H1 (cell line): ENCODE results near the gene ELP4. TPM values are rescaled to one million over a fixed set of nuclear protein-coding genes. Genes with fewer than 3 reads are reported as not detected.
A peak's percentile ranks its signal among the peaks of the same experiment; 100 is the strongest.

Source experiments
- CTCF ChIA-PET: fragments of 300-600 bp; sonication (Branson Sonifier 250); formaldehyde crosslinking; loops from one replicate; lab custom pipeline; 2021; ENCODE audit not compliant: partially characterized antibody; lab: Charles Lee
- POLR2A ChIA-PET: fragments of 300-600 bp; sonication (Branson Sonifier 250); formaldehyde crosslinking; loops from one replicate; lab custom pipeline; 2021; ENCODE audit warnings: inconsistent platforms; ENCODE audit not compliant: partially characterized antibody; lab: Charles Lee
- DNase-seq, 2 experiments: peaks; one replicate each; pipeline versions ENCODE4 v3.0.0 to v3.0.0-alpha.2; 2010 to 2022; ENCODE audit warnings: low spot score in 2 of 2, low read depth in 1 of 2, mixed read lengths in 1 of 2
- FAIRE-seq: peaks from 2 replicates; lab custom pipeline; 2011; peaks lifted over from hg19 to GRCh38; lab: Jason Lieb, UNC
- H2AFZ ChIP-seq: 2 replicates; pipeline ENCODE4 v1.8.1; 2012; ENCODE audit warnings: low read length, inconsistent platforms
- H2AK5ac ChIP-seq: 2 replicates; pipeline ENCODE4 v1.6.1; 2013; ENCODE audit warnings: low read depth, low read length
- H2BK120ac ChIP-seq: replicated peaks from 2 replicates; pipeline ENCODE3; 2013; ENCODE audit warnings: low read depth, low read length, inconsistent platforms
- H2BK12ac ChIP-seq: 2 replicates; pipeline ENCODE4 v1.6.1; 2013; ENCODE audit warnings: low read depth, low read length
- H2BK15ac ChIP-seq: 2 replicates; pipeline ENCODE4 v1.6.1; 2013; ENCODE audit warnings: low read length
- H2BK20ac ChIP-seq: 2 replicates; pipeline ENCODE4 v1.6.1; 2013; ENCODE audit warnings: low read length
- H2BK5ac ChIP-seq: 2 replicates; pipeline ENCODE4 v1.6.1; 2013; ENCODE audit warnings: low read depth, low read length
- H3K14ac ChIP-seq: 2 replicates; pipeline ENCODE4 v1.6.1; 2013; ENCODE audit warnings: inconsistent platforms; ENCODE audit not compliant: insufficient read length
- H3K18ac ChIP-seq: 2 replicates; pipeline ENCODE4 v1.6.1; 2013; ENCODE audit warnings: low read length; ENCODE audit errors: extremely low read depth
- H3K23ac ChIP-seq: 2 replicates; pipeline ENCODE4 v1.6.1; 2013; ENCODE audit warnings: inconsistent platforms; ENCODE audit not compliant: insufficient read length
- H3K23me2 ChIP-seq: 2 replicates; pipeline ENCODE4 v1.6.1; 2013; ENCODE audit warnings: low read depth, low read length
- H3K27ac ChIP-seq: 2 replicates; pipeline ENCODE4 v1.6.1; 2011; ENCODE audit warnings: low read depth, low read length, inconsistent platforms
- H3K27me3 ChIP-seq, 4 experiments: replicated peaks in 1 of 4; 1 replicate in 1 of 4; 2 replicates in 3 of 4; pipeline versions ENCODE4 v1.6.1 to v1.8.1; 2011 to 2013; ENCODE audit warnings: low read length in 3 of 4, mild to moderate bottlenecking in 3 of 4, inconsistent platforms in 2 of 4, mixed read lengths in 2 of 4, moderate library complexity in 1 of 4; ENCODE audit not compliant: control insufficient read depth in 3 of 4, insufficient read depth in 3 of 4; ENCODE audit errors: extremely low read depth in 1 of 4
- H3K36me3 ChIP-seq, 4 experiments: 2 replicates each; pipeline versions ENCODE4 v1.6.1 to v1.8.1; 2011 to 2013; ENCODE audit warnings: mild to moderate bottlenecking in 4 of 4, low read length in 3 of 4, moderate library complexity in 2 of 4, control low read depth in 1 of 4, inconsistent platforms in 1 of 4; ENCODE audit not compliant: insufficient read depth in 4 of 4, control insufficient read depth in 2 of 4
- H3K4ac ChIP-seq: replicated peaks from 2 replicates; pipeline ENCODE3; 2013; ENCODE audit warnings: low read length, low read depth, mixed read lengths, inconsistent platforms; ENCODE audit not compliant: insufficient read length
- H3K4me1 ChIP-seq, 4 experiments: replicated peaks in 1 of 4; 1 replicate in 1 of 4; 2 replicates in 3 of 4; pipeline versions ENCODE4 v1.6.1 to v1.8.1; 2011 to 2013; ENCODE audit warnings: low read length in 3 of 4, inconsistent platforms in 2 of 4, mixed read lengths in 1 of 4; ENCODE audit not compliant: insufficient read depth in 4 of 4, control insufficient read depth in 3 of 4
- H3K4me2 ChIP-seq, 2 experiments: 2 replicates each; pipeline versions ENCODE4 v1.6.1 to v1.8.1; 2011 to 2013; ENCODE audit warnings: low read depth in 2 of 2, low read length in 2 of 2, control low read depth in 1 of 2, inconsistent platforms in 1 of 2, mild to moderate bottlenecking in 1 of 2; ENCODE audit not compliant: insufficient read depth in 1 of 2
- H3K4me3 ChIP-seq, 4 experiments: fragments of 200-600, 300-600 bp in 1 of 4; sonication (generic), shearing (Covaris generic), sonication (Bioruptor Twin) in 1 of 4; 2 replicates each; pipeline versions ENCODE4 v1.5.1 to v1.8.1; 2011 to 2016; ENCODE audit warnings: low read length in 4 of 4, low read depth in 3 of 4, control low read depth in 2 of 4, inconsistent platforms in 2 of 4, mild to moderate bottlenecking in 2 of 4, mixed read lengths in 1 of 4, moderate library complexity in 1 of 4; ENCODE audit not compliant: insufficient read depth in 2 of 4; ENCODE audit errors: extremely low read depth in 1 of 4
- H3K56ac ChIP-seq: replicated peaks from 2 replicates; pipeline ENCODE3; 2013; ENCODE audit warnings: low read depth, mild to moderate bottlenecking, mixed read lengths, low read length, inconsistent platforms; ENCODE audit not compliant: insufficient read length
- H3K79me1 ChIP-seq: 2 replicates; pipeline ENCODE4 v1.6.1; 2013; ENCODE audit warnings: low read depth, low read length, control low read depth
- H3K79me2 ChIP-seq, 2 experiments: 2 replicates each; pipeline versions ENCODE4 v1.6.1 to v1.8.1; 2012 to 2013; ENCODE audit warnings: low read length in 2 of 2, mild to moderate bottlenecking in 2 of 2, inconsistent platforms in 1 of 2; ENCODE audit not compliant: insufficient read depth in 2 of 2, control insufficient read depth in 1 of 2
- H3K9ac ChIP-seq, 4 experiments: replicated peaks in 1 of 4; 1 replicate in 1 of 4; 2 replicates in 3 of 4; pipeline versions ENCODE4 v1.6.1 to v1.8.1; 2011 to 2013; ENCODE audit warnings: low read depth in 3 of 4, low read length in 3 of 4, control low read depth in 2 of 4, mild to moderate bottlenecking in 2 of 4, moderate library complexity in 2 of 4, inconsistent platforms in 1 of 4; ENCODE audit errors: extremely low read depth in 1 of 4
- H3K9me3 ChIP-seq, 2 experiments: 2 replicates each; pipeline versions ENCODE4 v1.6.1 to v1.8.1; 2012 to 2013; ENCODE audit warnings: mild to moderate bottlenecking in 2 of 2, moderate library complexity in 2 of 2, control low read depth in 1 of 2, inconsistent platforms in 1 of 2, low read depth in 1 of 2, low read length in 1 of 2, mixed read lengths in 1 of 2; ENCODE audit not compliant: insufficient read depth in 2 of 2
- H4K20me1 ChIP-seq, 2 experiments: replicated peaks in 1 of 2; 2 replicates each; pipeline versions ENCODE3 to v1.8.1; 2011 to 2013; ENCODE audit warnings: inconsistent platforms in 2 of 2, low read length in 2 of 2, mild to moderate bottlenecking in 1 of 2; ENCODE audit not compliant: insufficient read depth in 2 of 2, control insufficient read depth in 1 of 2
- H4K5ac ChIP-seq: 2 replicates; pipeline ENCODE4 v1.6.1; 2013; ENCODE audit warnings: low read length, low read depth, mixed read lengths, inconsistent platforms; ENCODE audit not compliant: insufficient read length
- H4K8ac ChIP-seq: 2 replicates; pipeline ENCODE4 v1.8.0; 2013; ENCODE audit warnings: mild to moderate bottlenecking, moderate library complexity, low read length, inconsistent platforms; ENCODE audit not compliant: insufficient read depth; ENCODE audit errors: extremely low read depth
- H4K91ac ChIP-seq: replicated peaks from 2 replicates; pipeline ENCODE3; 2013; ENCODE audit warnings: low read length, mixed read lengths, inconsistent platforms; ENCODE audit not compliant: insufficient read length
- CHD2 ChIP-seq: IDR thresholded peaks from 2 replicates; pipeline ENCODE4 v1.6.1; 2012; ENCODE audit warnings: low read length, improper control_type of control experiment
- EGR1 ChIP-seq: IDR thresholded peaks from 2 replicates; pipeline ENCODE4 v1.6.1; 2011; ENCODE audit warnings: low read depth, low read length, borderline replicate concordance
- HDAC6 ChIP-seq: IDR thresholded peaks from one replicate; pipeline ENCODE4 v1.7.1; 2012; ENCODE audit warnings: low read depth, mild to moderate bottlenecking, inconsistent platforms, low read length, moderate library complexity
- KDM1A ChIP-seq: fragments of 200-600, 300-600 bp; sonication (generic); IDR thresholded peaks from 2 replicates; pipeline ENCODE4 v1.7.1; 2016; ENCODE audit warnings: mild to moderate bottlenecking, low read length, borderline replicate concordance
- MAX ChIP-seq: IDR thresholded peaks from 2 replicates; pipeline ENCODE4 v1.6.1; 2012; ENCODE audit warnings: inconsistent platforms
- POLR2A ChIP-seq, 2 experiments: IDR thresholded peaks; 1 replicate in 1 of 2; 2 replicates in 1 of 2; pipeline ENCODE4 v1.6.1; 2011; ENCODE audit warnings: low read depth in 2 of 2, low read length in 2 of 2, mild to moderate bottlenecking in 2 of 2; ENCODE audit errors: control extremely low read depth in 1 of 2
- POU5F1 ChIP-seq: IDR thresholded peaks from 2 replicates; pipeline ENCODE4 v1.6.1; 2011; ENCODE audit warnings: low read depth, mild to moderate bottlenecking, low read length, moderate library complexity
- RBBP5 ChIP-seq: IDR thresholded peaks from 2 replicates; pipeline ENCODE4 v1.7.1; 2012; ENCODE audit warnings: low read depth, mild to moderate bottlenecking, inconsistent platforms, low read length, moderate library complexity, borderline replicate concordance
- RFX5 ChIP-seq: IDR thresholded peaks from 2 replicates; pipeline ENCODE4 v1.6.1; 2011; ENCODE audit warnings: low read depth, low read length, improper control_type of control experiment, borderline replicate concordance
- SIRT6 ChIP-seq: IDR thresholded peaks from one replicate; pipeline ENCODE4 v1.7.1; 2012; ENCODE audit warnings: low read length, inconsistent platforms
- TAF1 ChIP-seq: IDR thresholded peaks from 2 replicates; pipeline ENCODE4 v1.6.1; 2011; ENCODE audit warnings: mild to moderate bottlenecking, low read depth, low read length
- WGBS, 2 experiments: shearing (Covaris generic) in 1 of 2; methylation state at CpG; one replicate each; pipeline versions ENCODE4 v1.1.6 to v1.1.7; 2013 to 2015; ENCODE audit warnings: low lambda C conversion rate in 2 of 2, mixed read lengths in 2 of 2, inconsistent platforms in 1 of 2, low coverage in 1 of 2, missing lambda C conversion rate in 1 of 2; ENCODE audit not compliant: insufficient replicate concordance in 2 of 2, insufficient coverage in 1 of 2, insufficient read length in 1 of 2; ENCODE audit errors: extremely low coverage in 1 of 2, missing lambda C conversion rate in 1 of 2; 5-methylcytosine and 5-hydroxymethylcytosine counted together
- polyA plus RNA-seq, 7 experiments: library from polyadenylated mRNA; depleted of rRNA in 3 of 7; stranded (reverse) in 5 of 7; unstranded in 2 of 7; fragments of >200 nt in 5 of 7; fragments of 200-250 nt in 2 of 7; gene quantifications; 1 replicate in 5 of 7; 2 replicates in 1 of 7; 4 replicates in 1 of 7; pipeline versions ENCODE4 v1.2.1 to v1.2.3, GENCODE V29; 2011 to 2013; ENCODE audit warnings: missing spikeins in 2 of 7, mixed read lengths in 2 of 7
- total RNA-seq: library from RNA; stranded (reverse); fragmentation: NEBNext Ultra II Directional; extraction: Animal tissue kit (Norgen Biotek cat#: 25700); gene quantifications from 2 replicates; pipeline ENCODE4 v1.2.1, GENCODE V29; 2021
- TF ChIP-seq, protein P1 (sequence below), 3 experiments: IDR thresholded peaks; 1 replicate in 2 of 3; 2 replicates in 1 of 3; pipeline versions ENCODE4 v1.5.1 to v1.6.1; 2011; ENCODE audit warnings: low read length in 3 of 3, mild to moderate bottlenecking in 3 of 3, inconsistent platforms in 2 of 3, low read depth in 1 of 3, moderate library complexity in 1 of 3; ENCODE audit not compliant: insufficient read depth in 1 of 3; ENCODE audit errors: control extremely low read depth in 1 of 3

Gene ELP4
- total and polyA plus RNA-seq, 2 of the 8 experiments (the other 6 are each of a cell fraction or from before 2014, with no cell fraction given): 14.0 to 18.6 TPM

DNA sequence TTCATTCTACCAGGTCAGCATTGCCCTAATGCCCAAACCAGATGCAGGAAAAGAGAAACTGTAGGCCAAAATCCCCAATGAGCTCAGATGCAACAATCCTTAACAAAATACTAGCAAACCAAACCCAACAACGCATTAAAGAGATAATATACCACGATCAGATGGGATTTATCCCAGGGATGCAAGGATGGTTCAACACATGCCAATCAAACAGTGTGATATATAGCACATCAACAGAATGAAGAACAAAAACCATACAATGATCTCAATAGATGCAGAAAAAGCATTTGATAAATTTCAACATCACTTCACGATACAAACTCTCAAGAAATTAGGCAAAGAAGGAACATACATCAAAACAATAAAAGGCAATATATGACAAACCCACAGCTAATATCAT lies 45.1 kb upstream of the ELP4 start:
- H3K36me3 ChIP-seq: peaks cover 0 to 5% (median 1%) of the 10 kb centered on the region in 4 experiments; a peak in 4 of 8 replicates
- H3K4me1 ChIP-seq: no peaks in the 10 kb centered on the region
- no peak overlapping the region for H3K27ac ChIP-seq
- TF ChIP-seq RBBP5: no peak
- TF ChIP-seq CHD2: no peak
- TF ChIP-seq EGR1: no peak
- TF ChIP-seq TAF1: no peak
- TF ChIP-seq SIRT6: no peak
- no peak for TF ChIP-seq POLR2A (IDR thresholded peaks at IDR 0.05; ENCODE audit: control extremely low read depth in 1 of 2, low read depth in 2 of 2, low read length in 2 of 2)
- TF ChIP-seq RFX5: no peak
- TF ChIP-seq KDM1A: no peak
- no peak for TF ChIP-seq MAX
- TF ChIP-seq, protein P1, sequence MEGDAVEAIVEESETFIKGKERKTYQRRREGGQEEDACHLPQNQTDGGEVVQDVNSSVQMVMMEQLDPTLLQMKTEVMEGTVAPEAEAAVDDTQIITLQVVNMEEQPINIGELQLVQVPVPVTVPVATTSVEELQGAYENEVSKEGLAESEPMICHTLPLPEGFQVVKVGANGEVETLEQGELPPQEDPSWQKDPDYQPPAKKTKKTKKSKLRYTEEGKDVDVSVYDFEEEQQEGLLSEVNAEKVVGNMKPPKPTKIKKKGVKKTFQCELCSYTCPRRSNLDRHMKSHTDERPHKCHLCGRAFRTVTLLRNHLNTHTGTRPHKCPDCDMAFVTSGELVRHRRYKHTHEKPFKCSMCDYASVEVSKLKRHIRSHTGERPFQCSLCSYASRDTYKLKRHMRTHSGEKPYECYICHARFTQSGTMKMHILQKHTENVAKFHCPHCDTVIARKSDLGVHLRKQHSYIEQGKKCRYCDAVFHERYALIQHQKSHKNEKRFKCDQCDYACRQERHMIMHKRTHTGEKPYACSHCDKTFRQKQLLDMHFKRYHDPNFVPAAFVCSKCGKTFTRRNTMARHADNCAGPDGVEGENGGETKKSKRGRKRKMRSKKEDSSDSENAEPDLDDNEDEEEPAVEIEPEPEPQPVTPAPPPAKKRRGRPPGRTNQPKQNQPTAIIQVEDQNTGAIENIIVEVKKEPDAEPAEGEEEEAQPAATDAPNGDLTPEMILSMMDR (IDR thresholded peaks at IDR 0.05; ENCODE audit: control extremely low read depth in 1 of 3, insufficient read depth in 1 of 3, low read depth in 1 of 3, low read length in 3 of 3): no peak
- no peak for TF ChIP-seq POU5F1
- no peak for TF ChIP-seq HDAC6
- TF ChIP-seq, all 59 proteins: peak for 0
- Histone ChIP-seq H3K14ac (no peak overlapping the region), H3K27me3 (no peaks in the 10 kb centered on the region), H2AK5ac (no peak overlapping the region), H3K23ac (no peak overlapping the region), H2AFZ (no peak overlapping the region), H4K91ac (no peak overlapping the region), H3K4me3 (no peak overlapping the region), H3K23me2 (no peaks in the 10 kb centered on the region), H2BK12ac (no peak overlapping the region), H3K56ac (no peak overlapping the region), H2BK5ac (no peak overlapping the region), H4K8ac (no peak overlapping the region), H4K20me1 (no peaks in the 10 kb centered on the region), H3K79me2 (peaks cover 0 to 10% of the 10 kb centered on the region in 2 experiments; a peak in 2 of 4 replicates), H2BK20ac (no peak overlapping the region), H3K18ac (no peak overlapping the region), H3K9me3 (peaks cover 0 to 11% of the 10 kb centered on the region in 2 experiments; a peak in 1 of 4 replicates), H4K5ac (no peak overlapping the region), H2BK120ac (no peak overlapping the region), H3K9ac (no peak overlapping the region), H3K79me1 (no peaks in the 10 kb centered on the region), H3K4ac (no peak overlapping the region), H3K4me2 (no peak overlapping the region), H2BK15ac (no peak overlapping the region)
- no peak for DNase-seq
- ChIA-PET CTCF (no interaction called here), POLR2A (interaction anchor here (0.7 kb wide), 1 partner anchor 767 kb away, joined by 3 read pairs; no protein-coding TSS in a partner anchor)
- WGBS, 2 experiments: 90% methylated on average over 3 of the region's 3 CpGs; no CpG with 5 or more reads in 1 of the 2 experiments
- FAIRE-seq: peak; percentile 36
